GM08714 (cell line): ENCODE results near the gene SKIDA1.

Source experiments
- H3K4me3 ChIP-seq: fragments of 200-500 bp; sonication (Bioruptor generic); 2 replicates; pipeline ENCODE4 v1.5.1; 2014; ENCODE audit warnings: mild to moderate bottlenecking, low read length, inconsistent platforms
- ZNF274 ChIP-seq: IDR thresholded peaks from 2 replicates; pipeline ENCODE4 v1.6.1; 2012; ENCODE audit warnings: mild to moderate bottlenecking, low read depth, low read length

Gene SKIDA1

DNA sequence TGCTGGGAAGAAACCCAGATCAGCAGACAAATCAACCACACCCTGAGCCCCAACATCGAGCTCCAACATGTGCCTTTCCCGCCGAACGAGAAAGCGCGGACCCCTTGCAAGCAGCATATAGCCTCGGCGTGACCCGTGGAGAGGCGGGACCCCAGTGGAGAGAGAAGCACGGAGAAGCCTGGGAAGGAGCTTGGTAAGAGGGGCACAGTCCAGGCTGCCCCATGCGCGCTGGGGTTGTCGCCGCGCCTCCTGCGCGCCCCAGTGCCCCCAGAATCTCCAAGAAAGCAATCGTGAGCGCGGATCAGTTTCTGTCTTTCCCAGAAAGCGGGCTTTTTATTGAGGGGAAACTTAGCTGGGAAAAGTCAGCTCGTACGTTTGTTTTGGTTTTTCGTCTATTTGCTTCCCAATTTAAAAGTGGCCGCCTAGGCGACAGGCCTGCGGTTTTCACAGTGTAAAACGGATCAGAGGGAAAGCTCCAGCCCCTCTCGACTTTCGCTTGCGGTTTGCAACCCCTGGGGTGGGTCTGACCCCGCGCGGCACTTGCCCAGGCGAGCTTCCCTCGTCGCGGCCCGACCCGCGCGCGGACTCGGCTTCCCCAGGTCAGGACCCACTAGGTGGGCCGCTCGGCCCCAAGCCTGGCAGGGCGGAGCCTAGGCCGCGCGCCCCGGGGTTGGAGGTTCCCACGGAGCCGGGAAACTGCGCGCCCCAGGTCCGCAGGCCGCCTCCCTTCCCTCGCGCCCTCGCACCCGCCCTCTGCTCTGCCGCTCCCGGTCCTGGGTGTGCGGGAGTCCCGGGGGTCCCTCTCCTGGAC, 31.1 kb downstream of the SKIDA1 start:
- H3K4me3 ChIP-seq: peak overlapping the region; percentile 74; the same call in 1 of the 2 replicates

DNA sequence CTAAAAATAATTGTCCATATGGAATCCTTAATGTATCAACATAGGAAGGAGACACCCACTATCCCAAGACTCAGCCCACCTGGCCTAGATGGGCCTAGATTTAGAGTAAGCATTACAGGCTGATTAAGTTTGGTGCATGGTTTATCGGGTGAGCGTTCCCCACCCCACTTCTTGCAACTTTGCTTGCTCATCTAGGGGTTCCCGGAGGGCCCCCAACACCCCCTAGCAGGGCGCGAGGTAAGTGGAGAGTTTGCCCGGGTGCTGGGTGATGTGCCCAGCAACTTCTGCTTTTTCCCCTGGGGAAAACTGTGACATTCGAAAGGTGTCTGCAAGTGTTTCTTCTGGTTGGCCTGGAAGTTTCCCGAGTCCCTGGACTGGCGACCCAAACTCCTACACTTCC, 31.7 kb downstream of the SKIDA1 start:
- no peak overlapping the region; the same call in 1 of the 2 replicates for H3K4me3 ChIP-seq
- no peak for TF ChIP-seq ZNF274

More for the DNA sequence above, 31.1 kb downstream of the SKIDA1 start:
- no peak for TF ChIP-seq ZNF274

DNA sequence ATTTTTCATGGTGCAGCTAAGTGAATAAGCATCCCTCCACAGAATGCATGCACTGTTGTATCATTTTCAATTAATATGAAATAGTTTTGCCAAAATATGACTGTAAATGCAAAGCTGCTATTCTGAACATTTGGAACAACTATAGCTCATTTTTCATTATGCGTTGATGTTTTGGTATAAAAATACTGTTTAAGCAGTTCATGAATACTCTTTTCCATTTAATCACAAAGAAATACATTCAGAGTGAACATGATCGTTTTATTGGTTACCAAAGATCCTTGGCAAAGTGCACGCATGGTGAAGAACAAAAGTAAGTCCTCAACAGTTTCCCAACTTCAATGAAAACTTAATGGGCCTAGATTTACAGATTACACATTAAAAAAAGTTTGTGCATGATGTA, 33.1 kb downstream of the SKIDA1 start:
- TF ChIP-seq ZNF274: no peak
- H3K4me3 ChIP-seq: no peak overlapping the region

DNA sequence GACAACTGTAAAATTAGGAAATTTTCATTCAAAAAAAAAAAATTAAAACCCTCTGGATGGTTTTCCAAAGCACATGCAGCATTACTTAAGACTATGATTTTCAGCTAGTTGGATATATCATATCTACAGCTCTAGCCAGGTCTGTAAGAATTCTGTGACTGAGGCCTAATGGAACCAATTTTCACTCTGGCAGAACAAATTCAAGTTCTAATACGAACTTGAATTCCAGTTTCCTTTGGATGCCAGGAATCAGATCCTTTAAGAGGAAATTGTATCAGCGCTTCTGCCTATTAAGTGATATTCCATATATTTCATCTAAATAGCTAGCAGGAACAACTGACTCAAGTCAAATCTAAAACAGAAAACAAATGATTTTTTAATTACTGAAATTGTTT, 34.8 kb downstream of the SKIDA1 start:
- no peak for TF ChIP-seq ZNF274
- H3K4me3 ChIP-seq: no peak overlapping the region

DNA sequence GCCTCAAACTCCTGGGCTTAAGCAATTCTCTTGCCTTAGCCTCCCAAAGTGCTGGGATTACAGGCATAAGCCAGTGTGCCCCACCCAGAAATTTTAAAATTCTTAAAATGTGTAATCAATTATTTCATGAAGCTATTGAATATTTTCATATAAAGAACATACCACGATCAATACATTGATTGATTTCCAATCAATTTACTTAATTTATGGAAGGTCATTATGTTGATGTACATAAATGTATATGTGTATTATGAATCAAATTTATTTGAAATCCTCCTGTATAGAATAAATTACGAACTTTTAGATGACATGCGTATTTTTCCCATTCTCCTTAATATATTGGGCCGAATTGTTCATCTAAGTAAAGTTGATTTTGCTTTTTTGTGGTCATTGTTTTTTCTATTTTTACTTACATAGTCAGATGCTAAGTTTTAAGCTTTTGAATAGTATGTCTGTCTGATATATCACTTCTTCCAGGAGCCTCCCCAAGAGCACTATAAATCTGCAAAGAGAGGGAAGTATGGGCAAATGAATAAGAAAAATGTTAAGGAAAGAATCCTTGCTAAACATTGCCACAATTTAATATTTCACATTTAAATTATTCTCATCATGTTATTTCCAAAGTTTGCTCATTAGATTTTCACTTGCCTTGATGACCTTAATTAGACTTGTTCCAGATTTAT, 35.3 kb downstream of the SKIDA1 start:
- no peak for TF ChIP-seq ZNF274
- H3K4me3 ChIP-seq: no peak overlapping the region

DNA sequence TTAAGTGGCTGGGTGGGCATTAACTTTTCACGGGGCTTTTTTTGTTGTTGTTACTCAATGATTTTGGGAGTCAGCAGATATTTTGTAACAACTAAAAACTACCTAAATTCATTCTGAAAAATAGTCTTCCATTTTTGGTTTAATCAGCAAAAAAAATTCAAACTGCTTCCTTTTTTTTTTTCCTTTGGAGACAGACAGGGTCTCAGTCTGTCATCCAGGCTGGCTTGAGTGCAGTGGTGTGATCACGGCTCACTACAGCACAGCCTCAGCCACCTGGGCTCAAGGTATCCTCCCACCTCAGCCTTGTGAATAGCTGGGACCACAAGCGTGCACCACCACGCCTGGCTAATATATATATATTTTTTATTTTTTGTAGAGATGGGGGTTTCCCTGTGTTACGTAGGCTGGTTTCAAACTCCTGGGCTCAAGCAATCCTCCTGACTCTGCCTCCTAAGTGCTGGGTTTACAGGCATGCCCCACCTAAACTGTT, 36.5 kb downstream of the SKIDA1 start:
- no peak for TF ChIP-seq ZNF274

DNA sequence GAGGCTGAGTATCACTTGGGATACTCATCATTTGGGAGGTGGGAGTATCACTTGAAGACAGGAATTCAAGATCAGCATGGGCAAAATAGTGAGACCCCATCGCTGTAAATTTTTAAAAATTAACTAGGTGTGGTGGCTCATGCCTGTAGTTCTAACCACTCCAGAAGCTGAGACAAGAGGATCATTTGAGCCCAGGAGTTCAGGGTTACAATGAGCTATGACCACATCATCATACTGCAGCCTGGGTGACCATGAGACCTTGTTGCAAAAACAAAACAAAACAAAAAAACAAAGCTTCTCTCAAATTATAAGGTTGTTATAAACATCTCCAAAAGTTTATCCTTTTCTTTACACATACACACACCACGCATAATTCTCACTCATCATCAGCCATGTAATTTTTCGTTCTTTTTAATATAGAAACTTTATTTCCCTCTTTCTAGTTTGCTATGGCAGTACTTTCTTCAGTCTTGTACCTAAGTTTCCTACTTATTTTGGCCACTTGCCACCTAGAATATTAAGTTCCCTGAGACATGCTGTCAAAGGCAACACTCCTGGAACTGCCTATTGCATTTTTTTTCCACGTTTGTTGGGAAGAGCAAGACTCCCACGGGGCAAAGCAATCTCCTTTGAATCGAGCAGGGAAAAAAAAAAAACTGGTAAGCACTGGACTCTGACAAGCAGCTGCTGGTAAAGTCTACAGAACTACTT, 37.1 kb downstream of the SKIDA1 start:
- no peak for TF ChIP-seq ZNF274
- H3K4me3 ChIP-seq: no peak overlapping the region

More for the DNA sequence above, 36.5 kb downstream of the SKIDA1 start:
- H3K4me3 ChIP-seq: no peak overlapping the region

DNA sequence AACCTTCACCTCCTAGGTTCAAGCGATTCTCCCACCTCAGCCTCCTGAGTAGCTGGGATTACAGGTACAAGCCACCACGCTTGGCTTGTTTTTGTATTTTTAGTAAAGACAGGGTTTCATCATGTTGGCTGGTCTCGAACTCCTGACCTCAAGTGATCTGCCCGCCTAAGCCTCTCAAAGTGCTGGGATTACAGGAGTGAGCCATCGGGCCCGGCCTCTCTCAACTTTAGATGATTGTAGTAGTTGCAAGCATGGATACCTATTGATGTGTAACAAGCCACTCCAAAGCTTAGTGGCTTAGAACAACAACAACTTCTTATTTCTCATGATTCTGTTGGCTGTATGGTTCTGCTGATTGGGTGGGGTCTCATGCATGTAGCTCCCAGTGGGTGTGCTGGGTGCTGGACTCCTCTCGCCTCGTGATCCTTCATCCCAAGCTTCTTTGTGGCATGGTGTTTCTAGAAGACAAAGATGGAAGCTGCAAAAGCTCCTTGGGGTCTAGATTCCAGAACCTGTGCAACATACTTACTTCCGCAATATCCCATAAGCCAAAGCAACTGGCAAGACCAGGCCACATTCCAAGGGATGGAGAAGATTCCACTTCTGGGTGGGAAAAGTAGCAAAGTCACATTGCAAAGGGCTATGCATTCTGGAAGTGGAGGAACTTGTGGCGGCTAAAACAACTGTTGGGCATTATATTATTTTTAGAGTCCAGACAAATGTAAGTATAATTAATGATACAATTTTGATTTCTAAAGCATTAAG, 37.9 kb downstream of the SKIDA1 start:
- H3K4me3 ChIP-seq: no peak overlapping the region
- no peak for TF ChIP-seq ZNF274

DNA sequence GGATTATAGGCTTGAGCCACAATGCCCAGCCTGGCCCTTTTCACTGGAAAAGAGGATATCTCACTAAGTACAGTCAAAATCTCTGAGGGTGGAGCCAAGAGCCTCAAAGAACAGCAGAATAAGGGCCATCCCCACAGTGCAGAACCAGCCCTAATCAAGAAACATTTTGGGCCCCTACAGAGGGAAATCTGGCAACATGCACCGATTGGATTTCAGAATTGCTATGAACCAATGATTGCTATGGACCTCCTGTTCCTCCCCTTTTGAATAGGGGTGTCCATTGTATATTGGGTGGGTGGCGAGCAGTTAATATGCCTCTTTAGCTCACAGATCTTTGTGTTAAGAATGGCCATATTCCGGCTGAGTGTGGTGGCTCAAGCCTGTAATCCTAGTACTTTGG, 42.7 kb downstream of the SKIDA1 start:
- no peak for TF ChIP-seq ZNF274
- no peak overlapping the region for H3K4me3 ChIP-seq

DNA sequence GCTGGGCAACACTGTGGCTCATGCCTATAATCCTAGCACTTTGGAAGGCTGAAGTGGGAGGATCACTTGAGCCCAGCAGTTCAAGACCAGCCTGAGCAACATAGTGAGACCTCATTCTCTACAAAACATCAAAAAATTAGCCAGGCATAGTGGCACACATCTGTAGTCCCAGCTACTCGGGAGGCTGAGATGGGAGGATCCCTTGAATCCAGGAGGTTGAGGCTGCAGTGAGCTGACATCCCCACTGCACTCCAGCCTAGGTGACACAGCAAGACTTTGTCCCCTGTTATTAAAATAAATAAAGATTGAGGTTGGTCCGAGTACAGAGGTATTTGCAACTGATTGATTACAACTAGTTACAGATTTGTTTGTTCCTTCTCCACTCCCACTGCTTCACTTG, 44.1 kb downstream of the SKIDA1 start:
- no peak for TF ChIP-seq ZNF274
- H3K4me3 ChIP-seq: no peak overlapping the region

DNA sequence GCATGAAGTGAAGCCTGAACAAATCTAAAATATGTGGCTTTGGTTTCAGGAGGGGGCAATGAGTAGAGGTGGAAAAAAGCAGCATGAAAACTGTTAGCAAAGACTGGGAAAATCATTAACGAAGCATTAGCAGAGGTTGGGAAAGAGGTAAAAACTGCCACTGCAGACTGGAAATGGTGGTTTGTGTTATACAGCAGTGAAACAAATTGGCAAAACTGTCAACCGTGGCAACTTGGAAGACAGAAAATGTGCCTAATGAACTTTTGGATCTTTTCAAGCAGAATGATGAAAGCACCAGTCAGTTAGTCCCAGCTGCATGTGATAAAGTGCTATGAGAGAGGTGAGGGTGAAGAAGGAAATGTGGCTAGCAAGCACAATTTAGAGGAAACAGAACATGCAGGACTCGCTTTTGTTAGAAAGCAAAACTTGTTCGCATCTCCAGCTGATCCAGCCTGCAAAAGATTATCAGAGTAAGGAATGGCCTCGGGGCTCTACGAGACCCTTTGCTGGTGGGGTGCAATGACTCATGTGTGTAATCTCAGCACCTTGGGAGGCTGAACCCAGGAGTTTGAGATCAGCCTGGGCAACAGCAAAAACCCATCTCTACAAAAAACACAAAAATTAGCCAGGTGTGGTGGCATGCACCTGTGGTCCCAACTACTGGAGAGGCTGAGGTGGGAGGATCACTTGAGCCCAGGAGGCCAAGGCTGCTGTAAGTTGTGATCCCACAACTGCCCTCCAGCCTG, 45.7 kb downstream of the SKIDA1 start:
- no peak for TF ChIP-seq ZNF274
- no peak overlapping the region for H3K4me3 ChIP-seq

DNA sequence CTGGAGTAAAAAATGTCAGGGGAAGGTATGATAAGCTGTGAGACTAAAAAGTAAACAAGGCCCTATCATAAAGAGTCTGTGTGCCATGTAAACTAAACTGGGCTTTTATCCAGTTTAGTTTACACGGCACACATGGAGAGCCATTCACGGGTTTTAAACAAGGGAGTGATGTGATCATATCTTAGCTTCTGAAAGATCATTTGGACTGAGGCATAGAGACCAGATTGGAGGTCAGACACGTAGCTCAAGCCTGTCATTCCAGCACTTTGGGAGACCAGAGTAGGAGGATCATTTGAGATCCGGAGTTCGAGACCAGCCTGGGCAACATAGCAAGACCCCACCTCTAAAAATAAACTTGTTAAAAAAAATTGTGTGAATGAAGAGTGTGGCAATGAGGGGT, 50.1 kb downstream of the SKIDA1 start:
- no peak for TF ChIP-seq ZNF274
- H3K4me3 ChIP-seq: no peak overlapping the region

DNA sequence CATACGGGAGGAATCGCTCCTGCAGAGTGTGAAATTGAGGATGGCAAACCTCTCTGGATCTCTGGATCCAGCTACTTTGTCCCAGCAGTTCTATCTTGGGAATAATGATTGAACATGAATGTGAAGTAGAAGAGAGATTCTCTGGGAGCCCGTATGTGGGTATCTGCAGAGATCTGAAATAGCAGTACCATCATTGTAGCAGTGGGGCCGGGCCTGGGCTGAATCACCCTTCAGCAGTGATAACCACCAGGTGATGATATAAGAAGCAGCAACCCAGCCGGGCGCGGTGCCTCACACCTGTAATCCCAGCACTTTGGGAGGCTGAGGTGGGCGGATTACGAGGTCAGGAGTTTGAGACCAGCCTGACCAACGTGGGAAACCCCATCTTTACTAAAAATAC, 51.9 kb downstream of the SKIDA1 start:
- no peak overlapping the region for H3K4me3 ChIP-seq
- no peak for TF ChIP-seq ZNF274
